ENCODE data around the gene EPSTI1.
"Not testable (repeated sequence)": the region's sequence is repeated elsewhere in the genome, so short reads cannot be mapped to it uniquely, and the experiment has no call there.

The EPSTI1 gene

GRCh38 chr13:42864952-42865767, 126.9 kb downstream of the EPSTI1 start:
- Histone ChIP-seq H3K27me3 (ENCODE audit: insufficient read depth, low read depth, severe bottlenecking) (no peaks in the 10 kb centered on the region), H3K27ac (no peak overlapping the region), H3K9me3 (ENCODE audit: severe bottlenecking) (no peaks in the 10 kb centered on the region), H3K36me3 (no peaks in the 10 kb centered on the region), H3K4me3 (ENCODE audit: low read depth, low read length) (no peak overlapping the region)
- no peak for TF ChIP-seq CTCF (IDR thresholded peaks at IDR 0.05; ENCODE audit: low read depth, low read length)
- DNase-seq = no peak

- DNase-seq; H3K27ac ChIP-seq; H3K4me3 ChIP-seq (ENCODE audit: low read depth, low read length); H3K27me3 ChIP-seq (ENCODE audit: insufficient read depth, low read depth, severe bottlenecking); H3K9me3 ChIP-seq (ENCODE audit: severe bottlenecking); H3K36me3 ChIP-seq: not testable (repeated sequence)
Observed at GRCh38 chr13:42862370-42862769, 129.7 kb downstream of the EPSTI1 start.

- Histone ChIP-seq H3K9me3 (ENCODE audit: severe bottlenecking) (no peaks in the 10 kb centered on the region), H3K27ac (no peak overlapping the region), H3K27me3 (ENCODE audit: insufficient read depth, low read depth, severe bottlenecking) (no peaks in the 10 kb centered on the region), H3K4me3 (ENCODE audit: low read depth, low read length) (no peak overlapping the region), H3K36me3 (no peaks in the 10 kb centered on the region)
- TF ChIP-seq CTCF (IDR thresholded peaks at IDR 0.05; ENCODE audit: low read depth, low read length) = no peak
- DNase-seq = no peak
Observed at GRCh38 chr13:42860485-42860884, 131.6 kb downstream of the EPSTI1 start.

GRCh38 chr13:42859760-42860159, 132.3 kb downstream of the EPSTI1 start:
- no peak for DNase-seq
- TF ChIP-seq CTCF (IDR thresholded peaks at IDR 0.05; ENCODE audit: low read depth, low read length) = no peak
- H3K36me3 ChIP-seq = no peaks in the 10 kb centered on the region
- no peaks in the 10 kb centered on the region for H3K27me3 ChIP-seq (ENCODE audit: insufficient read depth, low read depth, severe bottlenecking)
- H3K9me3 ChIP-seq (ENCODE audit: severe bottlenecking) = no peaks in the 10 kb centered on the region
- no peak overlapping the region for H3K27ac ChIP-seq
- no peak overlapping the region for H3K4me3 ChIP-seq (ENCODE audit: low read depth, low read length)

GRCh38 chr13:42855410-42855809, 136.6 kb downstream of the EPSTI1 start:
- Histone ChIP-seq H3K27me3 (ENCODE audit: insufficient read depth, low read depth, severe bottlenecking) (no peaks in the 10 kb centered on the region), H3K27ac (no peak overlapping the region), H3K36me3 (no peaks in the 10 kb centered on the region), H3K9me3 (ENCODE audit: severe bottlenecking) (no peaks in the 10 kb centered on the region), H3K4me3 (ENCODE audit: low read depth, low read length) (no peak overlapping the region)
- DNase-seq = no peak
- TF ChIP-seq CTCF (IDR thresholded peaks at IDR 0.05; ENCODE audit: low read depth, low read length) = no peak

- H3K4me3 ChIP-seq (ENCODE audit: low read depth, low read length) = no peak overlapping the region
- no peaks in the 10 kb centered on the region for H3K27me3 ChIP-seq (ENCODE audit: insufficient read depth, low read depth, severe bottlenecking)
- no peak for DNase-seq
- H3K36me3 ChIP-seq = no peaks in the 10 kb centered on the region
- TF ChIP-seq CTCF (IDR thresholded peaks at IDR 0.05; ENCODE audit: low read depth, low read length) = no peak
- H3K27ac ChIP-seq = no peak overlapping the region
- H3K9me3 ChIP-seq (ENCODE audit: severe bottlenecking) = no peaks in the 10 kb centered on the region
Observed at GRCh38 chr13:42852136-42852535, 139.9 kb downstream of the EPSTI1 start.
